K562 (cell line): Measurements from ENCODE around the gene CPZ. TPM values are rescaled to one million over a fixed set of nuclear protein-coding genes. Genes with fewer than 3 reads are reported as not detected.

Source experiments
- CHAMP1 ChIP-seq: fragments of 450-650 bp; IDR thresholded peaks from 2 replicates; pipeline ENCODE4 v1.6.1; 2016; ENCODE audit warnings: mild to moderate bottlenecking
- DDX20 ChIP-seq: fragments of 450-650 bp; IDR thresholded peaks from 2 replicates; pipeline ENCODE4 v1.6.1; 2016; ENCODE audit warnings: missing genetic modification characterization, low read depth, mild to moderate bottlenecking, missing compliant biosample characterization, moderate library complexity
- ETS2 ChIP-seq: IDR thresholded peaks from 2 replicates; pipeline ENCODE4 v1.6.1; 2016; ENCODE audit warnings: borderline replicate concordance, missing genetic modification characterization, mild to moderate bottlenecking, moderate library complexity, missing compliant biosample characterization; ENCODE audit not compliant: poor library complexity, severe bottlenecking
- HES1 ChIP-seq: fragments of 450-650 bp; IDR thresholded peaks from 2 replicates; pipeline ENCODE4 v1.6.1; 2016; ENCODE audit warnings: low read depth, mild to moderate bottlenecking, moderate library complexity
- HMG20B ChIP-seq: fragments of 250-450 bp; sonication (Bioruptor Pico); IDR thresholded peaks from 2 replicates; pipeline ENCODE4 v1.5.0; 2021; ENCODE audit warnings: mild to moderate bottlenecking
- MCM7 ChIP-seq, 2 experiments: fragments of 450-650 bp; IDR thresholded peaks; 2 replicates each; pipeline ENCODE4 v1.6.1; 2016 to 2018
- NEUROD1 ChIP-seq: fragments of 150-350 bp; IDR thresholded peaks from 2 replicates; pipeline ENCODE4 v1.6.1; 2014; ENCODE audit warnings: borderline replicate concordance, low read length, low read depth; ENCODE audit not compliant: partially characterized antibody
- NFYB ChIP-seq: IDR thresholded peaks from 2 replicates; pipeline ENCODE4 v1.6.1; 2011; ENCODE audit warnings: mild to moderate bottlenecking, moderate library complexity; ENCODE audit not compliant: insufficient read length; ENCODE audit errors: extremely low read depth
- PATZ1 ChIP-seq: fragments of 250-450 bp; sonication (Bioruptor Pico); IDR thresholded peaks from 2 replicates; pipeline ENCODE4 v1.5.0; 2020; ENCODE audit warnings: mild to moderate bottlenecking, borderline replicate concordance
- PRDM10 ChIP-seq: fragments of 450-650 bp; IDR thresholded peaks from 2 replicates; pipeline ENCODE4 v1.6.1; 2018; ENCODE audit not compliant: partially characterized antibody
- RBM22 ChIP-seq: fragments of 200-400 bp; formaldehyde crosslinking; IDR thresholded peaks from 2 replicates; pipeline ENCODE4 v1.6.1; 2018; ENCODE audit warnings: low read length, low read depth; ENCODE audit not compliant: poor library complexity, severe bottlenecking
- RFX7 ChIP-seq: fragments of 250-450 bp; sonication (Bioruptor Pico); IDR thresholded peaks from 2 replicates; pipeline ENCODE4 v1.5.1; 2021; ENCODE audit warnings: mild to moderate bottlenecking
- STAG1 ChIP-seq: sonication (generic); formaldehyde crosslinking; IDR thresholded peaks from 2 replicates; pipeline ENCODE4 v1.5.0; 2020; ENCODE audit warnings: missing genetic modification reagents, borderline replicate concordance
- TAL1 ChIP-seq: fragments of 450-650 bp; IDR thresholded peaks from 2 replicates; pipeline ENCODE4 v1.6.1; 2016; ENCODE audit warnings: mild to moderate bottlenecking
- TCF15 ChIP-seq: fragments of 250-450 bp; sonication (Bioruptor Pico); IDR thresholded peaks from 2 replicates; pipeline ENCODE4 v1.8.0; 2022; ENCODE audit warnings: moderate library complexity, mild to moderate bottlenecking, inconsistent platforms
- ZBED1 ChIP-seq: IDR thresholded peaks from 2 replicates; pipeline ENCODE4 v1.6.1; 2014
- ZFP36 ChIP-seq: fragments of 150-350 bp; IDR thresholded peaks from 2 replicates; pipeline ENCODE4 v1.6.1; 2018; ENCODE audit warnings: low read length, low read depth; ENCODE audit not compliant: partially characterized antibody
- ZNF444 ChIP-seq: fragments of 250-450 bp; sonication (Bioruptor Pico); IDR thresholded peaks from 2 replicates; pipeline ENCODE4 v1.4.0; 2020; ENCODE audit warnings: mild to moderate bottlenecking, moderate library complexity
- polyA plus RNA-seq, 8 experiments: library from polyadenylated mRNA; depleted of rRNA in 4 of 8; stranded (reverse) in 5 of 8; unstranded in 3 of 8; fragments of >200 nt; fragmentation: Nextera tagmentation in 2 of 8; fragmentation: Illumina TruSeq in 1 of 8; extraction: Ambion mirVana in 2 of 8; extraction: Trizol in 1 of 8; gene quantifications; 2 replicates each; pipeline versions ENCODE4 v1.2.1 to v1.2.3, GENCODE V29; 2011 to 2014; ENCODE audit warnings: inconsistent platforms in 1 of 8, missing spikeins in 1 of 8
- total RNA-seq, 7 experiments: library from RNA; depleted of rRNA in 6 of 7; stranded (reverse); fragments of >200 nt in 6 of 7; fragmentation: Illumina TruSeq in 2 of 7; extraction: Trizol in 2 of 7; gene quantifications; 2 replicates each; pipeline versions ENCODE4 v1.2.1 to v1.2.3, GENCODE V29; 2011 to 2021; ENCODE audit warnings: low replicate concordance in 1 of 7

CPZ gene
- total and polyA plus RNA-seq, 9 of the 15 experiments (the other 6 are each of a cell fraction or from before 2014, with no cell fraction given), result 0.06 to 2.2 (median 1.2) TPM; not detected in 1

GRCh38 chr4:8547108-8547911 is 45.3 kb upstream of the CPZ start (continued):
- no peak for TF ChIP-seq CHAMP1
- TF ChIP-seq HMG20B (CRISPR knock-in tag), result no peak
- no peak for TF ChIP-seq PATZ1 (CRISPR knock-in tag)
- TF ChIP-seq ZNF444 (CRISPR knock-in tag), result no peak
- no peak for TF ChIP-seq NFYB
- TF ChIP-seq TAL1, result no peak
- no peak for TF ChIP-seq TCF15 (CRISPR knock-in tag)
- no peak for TF ChIP-seq RFX7 (CRISPR knock-in tag)
- TF ChIP-seq ETS2 (tag), result no peak
- TF ChIP-seq STAG1 (CRISPR knock-in tag), result no peak
- no peak for TF ChIP-seq RBM22
- no peak for TF ChIP-seq MCM7 (IDR thresholded peaks at IDR 0.05)
- no peak for TF ChIP-seq DDX20 (tag)
- no peak for TF ChIP-seq ZBED1
- peak; percentile 71 for TF ChIP-seq PRDM10
- no peak for TF ChIP-seq ZFP36
- peak; percentile 42 for TF ChIP-seq NEUROD1
- no peak for TF ChIP-seq HES1
